C4-2B (cell line): ENCODE data around the gene CAMK1D.
"Not testable (repeated sequence)": the region's sequence is repeated elsewhere in the genome, so short reads cannot be mapped to it uniquely, and the experiment has no call there.

Source experiments
- H3K27ac ChIP-seq: fragments of 450-650 bp; 2 replicates; pipeline ENCODE4 v1.5.1; 2017
- ZFX ChIP-seq: fragments of 450-650 bp; IDR thresholded peaks from 2 replicates; pipeline ENCODE4 v1.6.1; 2017
- TF ChIP-seq, protein P1 (sequence below): fragments of 450-650 bp; conservative IDR thresholded peaks from 2 replicates; pipeline ENCODE4 v1.5.1; 2017; ENCODE audit warnings: mild to moderate bottlenecking

CAMK1D gene

DNA sequence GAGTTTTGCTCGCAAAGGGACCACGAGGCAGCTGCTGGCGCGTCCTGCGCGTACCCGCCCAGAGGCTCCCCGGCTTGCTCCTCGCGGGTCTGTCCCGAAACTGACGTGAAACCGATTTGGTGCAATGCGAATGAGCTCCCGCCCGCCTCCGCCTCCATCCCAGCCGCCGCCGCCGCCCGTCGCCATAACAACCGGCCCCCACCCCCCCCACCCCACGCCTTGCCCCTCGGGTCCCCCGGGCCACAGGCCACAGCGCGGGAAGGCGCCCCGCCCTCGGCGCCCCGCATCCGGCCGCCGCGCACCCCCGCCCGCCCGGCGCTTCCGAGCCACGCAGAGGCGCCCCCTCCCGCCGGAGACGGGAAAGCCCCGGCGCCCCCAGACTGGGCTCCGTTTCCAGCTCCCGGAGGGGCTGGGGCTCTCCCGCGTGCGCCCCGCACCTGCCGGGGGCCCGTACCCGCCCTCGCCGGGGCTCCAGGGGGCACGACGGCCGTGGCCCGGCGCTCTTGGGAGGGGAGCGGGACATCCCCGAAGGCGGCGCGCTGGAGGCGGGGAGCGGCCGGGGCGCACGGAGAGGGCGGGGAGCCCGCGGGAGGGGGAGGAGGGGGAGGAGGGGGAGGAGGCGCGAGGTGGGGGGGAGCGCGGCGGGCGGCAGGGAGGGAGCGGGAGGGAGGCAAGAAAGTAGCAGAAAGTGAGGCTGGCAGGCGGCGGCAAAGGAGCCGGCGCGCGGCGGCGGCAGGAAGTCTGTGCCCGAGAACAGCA lies at the start of gene CAMK1D:
CAMK1D (plus strand) TSS at position 678 of the 759 bp plus-strand sequence.
- peak within 1 kb of the TSS; percentile 21 for H3K27ac ChIP-seq
- no peak for TF ChIP-seq ZFX
- TF ChIP-seq, protein P1, sequence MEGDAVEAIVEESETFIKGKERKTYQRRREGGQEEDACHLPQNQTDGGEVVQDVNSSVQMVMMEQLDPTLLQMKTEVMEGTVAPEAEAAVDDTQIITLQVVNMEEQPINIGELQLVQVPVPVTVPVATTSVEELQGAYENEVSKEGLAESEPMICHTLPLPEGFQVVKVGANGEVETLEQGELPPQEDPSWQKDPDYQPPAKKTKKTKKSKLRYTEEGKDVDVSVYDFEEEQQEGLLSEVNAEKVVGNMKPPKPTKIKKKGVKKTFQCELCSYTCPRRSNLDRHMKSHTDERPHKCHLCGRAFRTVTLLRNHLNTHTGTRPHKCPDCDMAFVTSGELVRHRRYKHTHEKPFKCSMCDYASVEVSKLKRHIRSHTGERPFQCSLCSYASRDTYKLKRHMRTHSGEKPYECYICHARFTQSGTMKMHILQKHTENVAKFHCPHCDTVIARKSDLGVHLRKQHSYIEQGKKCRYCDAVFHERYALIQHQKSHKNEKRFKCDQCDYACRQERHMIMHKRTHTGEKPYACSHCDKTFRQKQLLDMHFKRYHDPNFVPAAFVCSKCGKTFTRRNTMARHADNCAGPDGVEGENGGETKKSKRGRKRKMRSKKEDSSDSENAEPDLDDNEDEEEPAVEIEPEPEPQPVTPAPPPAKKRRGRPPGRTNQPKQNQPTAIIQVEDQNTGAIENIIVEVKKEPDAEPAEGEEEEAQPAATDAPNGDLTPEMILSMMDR, result peak; percentile 46

DNA sequence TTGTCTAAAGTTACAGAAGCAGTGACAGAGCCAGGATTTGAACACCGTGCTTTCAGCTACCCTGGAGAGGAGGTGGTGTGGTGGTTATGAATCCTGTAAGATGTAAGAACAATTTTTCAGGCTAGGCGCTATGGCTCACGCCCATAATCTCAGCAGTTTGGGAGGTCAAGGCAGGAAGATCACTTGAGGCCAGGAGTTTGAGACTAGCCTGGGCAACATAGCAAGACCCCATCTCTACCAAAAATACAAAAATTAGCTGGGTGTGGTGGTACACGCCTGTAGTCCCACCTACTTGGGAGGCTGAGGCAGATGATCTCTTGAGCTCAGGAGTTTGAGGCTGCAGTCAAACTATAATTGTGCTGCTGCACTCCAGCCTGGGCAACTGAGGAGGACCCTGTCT lies 48.3 kb upstream of the CAMK1D start:
- not testable (repeated sequence) for H3K27ac ChIP-seq

DNA sequence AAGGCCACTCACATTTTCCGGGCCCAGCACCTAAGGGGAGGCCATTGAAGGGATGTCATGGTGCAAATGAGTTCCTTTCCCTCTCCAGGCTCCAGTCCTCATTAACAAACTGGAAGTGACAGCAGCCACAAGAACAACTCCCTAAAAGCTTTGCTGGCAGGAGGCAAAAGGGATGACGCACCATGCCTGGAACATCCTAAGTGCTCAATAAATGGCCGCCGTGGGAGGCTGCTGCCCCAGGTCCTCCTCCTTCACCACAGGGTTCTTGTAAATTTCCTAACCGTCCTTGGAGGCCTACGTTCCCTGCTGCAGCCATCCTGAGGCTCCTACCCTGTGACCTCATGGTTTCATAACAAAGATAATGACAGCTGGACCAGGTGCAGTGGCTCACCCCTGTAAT lies 41.3 kb upstream of the CAMK1D start:
- TF ChIP-seq, protein P1, result no peak
- TF ChIP-seq ZFX, result no peak
- H3K27ac ChIP-seq, result no peak overlapping the region

DNA sequence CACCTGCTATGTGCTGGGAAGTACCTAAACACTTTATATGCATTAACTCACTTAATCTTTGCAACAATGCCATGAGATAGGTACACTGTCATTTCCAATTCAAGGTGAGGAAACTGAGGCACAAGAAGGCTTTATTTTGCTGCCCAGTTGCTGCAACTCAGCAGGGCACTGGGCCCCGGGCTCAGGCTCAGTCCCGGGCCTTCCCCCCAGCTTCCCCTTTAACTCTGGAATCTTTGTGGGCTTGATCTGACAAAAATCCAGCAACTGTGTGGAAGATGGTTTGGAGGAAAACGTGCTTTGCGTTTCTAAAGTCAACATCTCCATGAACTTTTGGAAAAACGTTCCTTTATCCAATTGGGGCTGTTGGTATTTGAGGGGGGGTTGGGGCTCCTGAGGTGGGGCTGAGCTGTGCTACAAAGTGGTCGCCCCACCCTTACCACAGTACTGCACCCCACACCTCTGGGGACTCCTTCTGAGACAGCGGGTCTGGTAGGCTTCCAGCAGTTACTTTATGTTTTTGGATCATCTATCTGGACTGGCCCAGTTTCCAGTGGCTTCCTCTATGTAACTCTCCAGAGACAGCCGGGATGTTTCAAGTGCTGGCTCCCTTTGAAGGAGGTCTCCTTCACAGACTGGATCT lies 40.5 kb upstream of the CAMK1D start:
- H3K27ac ChIP-seq, result no peak overlapping the region
- TF ChIP-seq, protein P1, result no peak
- no peak for TF ChIP-seq ZFX

DNA sequence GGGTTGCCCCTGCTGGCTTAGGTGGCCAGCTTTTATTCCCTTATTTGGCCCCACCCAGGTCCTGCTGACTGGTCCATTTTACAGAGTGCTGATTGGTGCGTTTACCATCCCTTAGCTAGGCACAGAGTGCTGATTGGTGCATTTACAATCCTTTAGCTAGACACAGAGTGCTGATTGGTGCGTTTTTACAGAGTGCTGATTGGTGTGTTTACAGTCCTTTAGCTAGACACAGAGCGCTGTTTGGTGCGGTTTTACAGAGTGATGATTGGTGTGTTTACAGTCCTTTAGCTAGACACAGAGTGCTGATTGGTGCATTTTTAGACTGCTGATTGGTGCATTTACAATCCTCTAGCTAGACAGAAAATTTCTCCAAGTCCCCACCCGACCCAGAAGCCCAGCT lies 39.6 kb upstream of the CAMK1D start:
- not testable (repeated sequence) for H3K27ac ChIP-seq

DNA sequence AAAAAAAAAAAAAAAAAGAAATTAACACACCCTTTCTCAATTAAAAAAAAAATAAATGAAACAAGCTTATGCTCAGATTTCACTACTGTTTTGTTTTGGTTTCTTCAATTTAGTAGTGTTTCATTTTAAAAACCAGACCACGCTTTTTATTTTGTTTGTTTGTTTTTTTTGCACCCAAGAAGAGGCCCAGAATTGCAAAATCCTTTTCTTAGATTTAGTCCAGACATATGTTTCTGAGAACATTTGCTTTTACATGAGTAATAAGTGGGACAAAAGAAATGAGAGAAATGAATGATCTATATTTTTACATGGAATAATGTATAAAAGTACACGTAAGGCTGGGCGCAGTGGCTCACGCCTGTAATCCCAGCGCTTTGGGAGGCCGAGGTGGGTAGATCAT lies 34.5 kb upstream of the CAMK1D start:
- TF ChIP-seq, protein P1, result no peak
- TF ChIP-seq ZFX, result no peak
- no peak overlapping the region for H3K27ac ChIP-seq

DNA sequence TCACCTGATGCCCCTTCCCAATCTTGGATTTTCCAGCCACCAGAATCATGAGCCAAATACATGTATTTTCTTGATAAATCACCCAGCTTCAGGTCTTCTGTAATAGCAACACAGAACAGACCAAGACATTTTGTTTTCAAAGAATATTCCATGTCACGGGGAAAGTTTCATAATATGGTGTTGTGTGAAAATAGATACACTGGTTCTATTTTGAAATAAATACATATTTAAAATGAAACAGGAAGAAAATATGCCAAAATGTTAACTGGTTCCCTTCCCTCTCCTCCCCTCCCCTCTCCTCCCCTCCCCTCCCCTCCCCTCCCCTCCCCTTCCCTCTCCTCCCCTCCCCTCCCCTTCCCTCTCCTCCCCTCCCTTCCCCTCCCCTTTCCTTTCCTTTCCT lies 30.3 kb upstream of the CAMK1D start:
- no peak overlapping the region for H3K27ac ChIP-seq
- TF ChIP-seq, protein P1, result no peak
- no peak for TF ChIP-seq ZFX

DNA sequence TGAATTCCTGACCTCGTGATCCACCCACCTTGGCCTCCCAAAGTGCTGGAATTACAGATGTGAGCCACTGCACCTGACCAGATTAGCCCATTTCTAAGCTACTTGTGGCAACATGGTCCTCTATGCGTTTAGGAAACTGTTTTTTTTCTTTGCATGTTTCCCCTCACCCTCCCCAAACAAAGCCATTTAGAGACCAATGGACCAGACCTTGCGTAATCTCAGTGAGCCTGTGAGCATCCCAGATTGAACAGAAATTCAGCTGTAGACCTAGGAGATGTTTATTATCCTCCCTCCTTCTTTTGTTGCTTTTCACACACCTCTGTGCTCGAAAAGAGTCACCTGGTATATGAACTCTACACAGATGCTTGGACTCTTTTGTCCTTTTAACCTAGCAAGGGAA lies 28.5 kb upstream of the CAMK1D start:
- TF ChIP-seq ZFX, result no peak
- TF ChIP-seq, protein P1, result no peak
- no peak overlapping the region for H3K27ac ChIP-seq
